Right cardiac atrium (tissue), 5 donors: ENCODE measurements around the gene HSD11B2. TPM values are rescaled to one million over a fixed set of nuclear protein-coding genes. Genes with fewer than 3 reads are reported as not detected.

Experiments
- ATAC-seq, 2 donors: fragments of 200-7000 bp; cut with Tn5 transposase; one replicate each; pipeline versions ENCODE4 v1.8.0 to v1.9.1; 2020; ENCODE audit warnings: moderate library complexity in 2 of 2, mild to moderate bottlenecking in 1 of 2
- DNase-seq, 3 donors: peaks; one replicate each; pipeline ENCODE4 v3.0.0-alpha.2; 2020
- H3K27ac ChIP-seq: one replicate; pipeline ENCODE4 v1.5.1; 2013; ENCODE audit warnings: mild to moderate bottlenecking, low read length, control low read depth, moderate library complexity
- H3K27me3 ChIP-seq: one replicate; pipeline ENCODE4 v1.6.1; 2013; ENCODE audit not compliant: control insufficient read depth, insufficient read depth
- H3K4me1 ChIP-seq: one replicate; pipeline ENCODE4 v1.6.1; 2013; ENCODE audit warnings: low read length; ENCODE audit not compliant: control insufficient read depth, insufficient read depth
- H3K4me3 ChIP-seq: one replicate; pipeline ENCODE4 v1.5.1; 2013; ENCODE audit warnings: low read length, control low read depth
- H3K9me3 ChIP-seq: one replicate; pipeline ENCODE4 v1.6.1; 2013; ENCODE audit warnings: low read length; ENCODE audit not compliant: control insufficient read depth
- WGBS: extraction: QIAGEN DNeasy Blood & Tissue Kit; methylation state at CpG from one replicate; pipeline ENCODE4 v1.1.7; 2013; 5-methylcytosine and 5-hydroxymethylcytosine counted together
- intact Hi-C, 4 donors: fragments of 100-400 bp; cut with DNase I; formaldehyde crosslinking; loops; one replicate each; pipeline versions ENCODE4 v1.11.0 to v1.14.0; 2022 to 2023
- polyA plus RNA-seq: library from polyadenylated mRNA; stranded (reverse); fragments of 200-250 nt; gene quantifications from one replicate; pipeline ENCODE4 v1.2.3, GENCODE V29; 2013
- total RNA-seq, 4 donors: library from RNA; stranded (reverse); fragmentation: NEBNext Ultra II Directional; extraction: Animal tissue kit (Norgen Biotek cat#: 25700); gene quantifications; one replicate each; pipeline ENCODE4 v1.2.1, GENCODE V29; 2021
- donor health status: healthy with polysubstance abuse.
- donor health status: DM: no; HTN: yes; CAD: no.
- donor health status: DM: no; HTN: no; CAD: no.
- donor health status: DM: no; HTN: yes; CAD: no; lungs with severe emphysema.
- donor health status: DM: yes; HTN: yes; CAD: no.

Gene HSD11B2
- total and polyA plus RNA-seq, 5 donors, result 0.38 to 1.6 (median 0.59) TPM

GRCh38 chr16:67428146-67428731, 2.7 kb upstream of the HSD11B2 start:
- intact Hi-C loops, result loop anchor here in 3 of 4 donors (5.0 to 10.0 kb wide), 2 partner anchors 39 to 87 kb away; no protein-coding TSS in a partner anchor
- ATAC-seq (peak; percentile 79 to 81), DNase-seq (peak; percentile 73 to 91 (median 88))
- H3K4me1 ChIP-seq, result no peaks in the 10 kb centered on the region
- H3K9me3 ChIP-seq, result no peaks in the 10 kb centered on the region
- H3K27ac ChIP-seq, result no peak overlapping the region
- 21% methylated on average over 11 of the region's 11 CpGs for WGBS
- H3K27me3 ChIP-seq, result no peaks in the 10 kb centered on the region
- H3K4me3 ChIP-seq, result no peak overlapping the region

DNA sequence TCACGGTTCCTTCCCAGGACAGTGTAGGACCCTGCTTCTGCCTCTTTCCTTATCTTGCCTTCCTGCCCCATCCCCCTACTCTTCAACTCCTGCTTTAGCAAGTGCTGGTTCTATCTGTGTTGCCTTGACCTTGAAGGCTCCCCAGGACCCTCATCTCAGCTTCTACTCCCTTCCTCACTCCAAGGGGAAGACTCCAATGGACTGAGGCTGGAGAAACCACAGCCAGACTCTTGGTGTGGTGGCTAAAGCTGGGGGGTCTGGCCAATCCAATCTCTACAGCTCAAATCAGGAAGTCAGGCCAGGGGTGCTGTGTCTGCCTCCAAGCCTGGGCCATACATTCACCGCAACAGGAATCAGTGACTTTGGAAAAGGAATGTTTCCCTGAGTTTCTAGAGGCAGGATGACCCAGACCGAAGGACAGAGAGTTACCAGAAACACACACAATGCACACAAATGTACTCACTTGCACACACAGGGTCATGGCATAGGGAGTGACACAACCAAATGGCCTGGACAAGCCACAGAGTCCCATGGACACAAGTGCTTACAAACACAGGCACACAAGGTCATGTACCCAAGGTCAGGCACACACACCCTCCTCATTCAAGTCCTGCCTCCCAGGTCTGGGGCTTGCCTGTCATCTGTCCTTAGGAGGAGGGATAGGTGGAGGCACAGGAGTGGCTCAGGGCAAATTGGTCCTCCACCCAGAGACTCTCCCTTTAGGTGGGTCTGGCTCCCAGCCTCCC, 1.7 kb upstream of the HSD11B2 start:
- Histone ChIP-seq H3K4me3 (no peak overlapping the region), H3K27me3 (no peaks in the 10 kb centered on the region), H3K9me3 (no peaks in the 10 kb centered on the region), H3K27ac (no peak overlapping the region), H3K4me1 (no peaks in the 10 kb centered on the region)
- DNase-seq (no peak), ATAC-seq (no peak)
- 94% methylated on average over 3 of the region's 3 CpGs for WGBS
- intact Hi-C loops, result loop anchor here (1.0 to 10.0 kb wide), 3 partner anchors 36 to 86 kb away; no protein-coding TSS in a partner anchor

- Histone ChIP-seq H3K9me3 (no peaks in the 10 kb centered on the region), H3K27ac (no peak overlapping the region), H3K4me1 (no peaks in the 10 kb centered on the region), H3K27me3 (no peaks in the 10 kb centered on the region), H3K4me3 (no peak overlapping the region)
- ATAC-seq, result no peak
- intact Hi-C loops, result loop anchor here (1.0 to 10.0 kb wide), 3 partner anchors 35 to 85 kb away; no protein-coding TSS in a partner anchor
- no peak for DNase-seq
- WGBS, result 46% methylated on average over 13 of the region's 13 CpGs
Measured at GRCh38 chr16:67429799-67430503, 970 bp upstream of the HSD11B2 start.

DNA sequence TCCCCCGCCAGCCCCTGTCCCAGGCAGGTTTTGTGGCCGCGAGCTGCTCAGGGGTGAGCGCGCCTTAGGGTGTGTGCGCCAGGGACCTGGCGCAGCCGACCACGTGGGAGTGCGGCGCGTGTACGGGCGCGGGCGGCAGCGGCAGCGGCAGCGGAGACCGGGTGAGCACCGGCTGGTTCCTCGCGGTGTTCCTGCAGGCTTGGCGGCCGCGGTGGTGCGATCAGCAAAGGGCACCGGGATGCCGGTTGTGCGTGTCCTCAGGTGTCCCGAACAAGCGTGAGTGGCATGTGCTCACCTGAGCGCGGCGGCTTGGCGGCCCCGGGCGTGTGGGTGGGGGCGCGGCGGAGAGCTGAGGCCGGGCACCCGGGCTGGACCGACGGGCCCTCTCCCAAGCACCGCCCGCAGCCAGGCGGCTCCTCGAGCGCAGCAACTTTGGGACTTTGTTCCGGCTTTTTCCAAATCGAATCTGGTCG, 381 bp upstream of the HSD11B2 start:
- H3K27ac ChIP-seq, result no peak overlapping the region
- no peaks in the 10 kb centered on the region for H3K4me1 ChIP-seq
- WGBS, result 3% methylated on average over 53 of the region's 53 CpGs
- H3K4me3 ChIP-seq, result peak overlapping the region; percentile 59
- peak in 2 of 3 donors; percentile 72 to 76 for DNase-seq
- intact Hi-C loops, result no loop called here
- H3K9me3 ChIP-seq, result no peaks in the 10 kb centered on the region
- ATAC-seq, result peak; percentile 10 to 25
- H3K27me3 ChIP-seq, result no peaks in the 10 kb centered on the region

DNA sequence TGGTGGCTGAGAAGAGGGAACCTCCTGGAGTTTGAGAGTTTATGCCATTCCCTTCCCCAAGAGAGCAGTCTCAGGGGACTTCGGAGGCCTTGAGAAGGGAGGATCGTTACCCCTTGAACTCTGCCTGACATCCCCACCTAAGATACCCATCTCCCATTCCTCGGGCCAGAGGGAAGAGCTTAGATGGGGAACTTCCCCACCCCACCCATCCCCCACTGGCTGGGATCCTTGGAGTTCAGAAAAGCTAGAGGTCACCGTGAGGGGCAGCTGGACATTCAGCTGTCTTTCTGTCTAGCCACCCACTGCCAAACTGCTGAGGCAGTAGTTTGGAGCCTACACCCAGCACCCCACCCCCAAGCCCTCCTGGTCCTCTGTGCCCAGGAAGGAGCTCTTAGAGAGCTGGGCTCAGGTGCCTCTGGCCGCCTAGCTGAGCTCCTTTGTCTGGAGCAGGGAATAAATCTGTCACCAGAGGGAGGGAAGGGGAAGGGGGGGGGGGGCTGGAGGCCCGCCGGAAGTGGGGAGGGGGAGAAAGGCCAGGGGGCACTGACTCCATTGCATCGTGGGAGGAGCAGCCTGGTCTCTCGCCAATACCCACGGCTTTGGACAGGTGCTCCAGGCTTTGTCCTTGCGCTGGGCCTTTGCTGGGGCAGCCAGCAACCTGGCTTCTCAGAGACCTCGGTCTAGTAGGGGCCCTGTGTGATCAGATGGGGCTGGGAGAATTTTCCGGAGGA, 1.0 kb downstream of the HSD11B2 start:
- 39% methylated on average over 13 of the region's 13 CpGs for WGBS
- ATAC-seq (no peak), DNase-seq (no peak)
- peak overlapping the region; percentile 59 for H3K4me3 ChIP-seq
- H3K27ac ChIP-seq, result no peak overlapping the region
- no peaks in the 10 kb centered on the region for H3K27me3 ChIP-seq
- H3K9me3 ChIP-seq, result no peaks in the 10 kb centered on the region
- intact Hi-C loops, result no loop called here
- H3K4me1 ChIP-seq, result no peaks in the 10 kb centered on the region

DNA sequence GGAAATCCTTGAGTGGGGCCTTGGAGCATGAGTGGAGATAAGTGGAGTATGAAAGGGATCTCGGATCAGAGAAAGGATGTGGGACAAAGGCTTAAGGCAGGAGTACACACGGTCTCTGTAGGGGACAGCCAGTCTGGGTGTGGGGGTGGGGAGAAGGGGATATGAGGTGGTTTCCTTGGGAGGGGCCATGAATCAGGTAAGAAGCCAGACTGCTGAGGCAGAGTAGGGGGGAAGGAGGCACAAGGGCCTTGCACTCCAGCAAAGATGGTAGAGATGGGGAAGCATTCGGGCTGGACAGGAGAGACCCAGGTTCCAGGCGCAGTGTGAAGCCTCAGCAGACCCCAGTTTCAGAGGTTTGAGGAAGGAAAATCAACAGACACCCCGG, 1.6 kb downstream of the HSD11B2 start:
- H3K4me1 ChIP-seq, result no peaks in the 10 kb centered on the region
- WGBS, result 68% methylated on average over 5 of the region's 5 CpGs
- DNase-seq (no peak), ATAC-seq (no peak)
- H3K27me3 ChIP-seq, result no peaks in the 10 kb centered on the region
- no peaks in the 10 kb centered on the region for H3K9me3 ChIP-seq
- H3K4me3 ChIP-seq, result no peak overlapping the region
- no peak overlapping the region for H3K27ac ChIP-seq
- intact Hi-C loops, result no loop called here

DNA sequence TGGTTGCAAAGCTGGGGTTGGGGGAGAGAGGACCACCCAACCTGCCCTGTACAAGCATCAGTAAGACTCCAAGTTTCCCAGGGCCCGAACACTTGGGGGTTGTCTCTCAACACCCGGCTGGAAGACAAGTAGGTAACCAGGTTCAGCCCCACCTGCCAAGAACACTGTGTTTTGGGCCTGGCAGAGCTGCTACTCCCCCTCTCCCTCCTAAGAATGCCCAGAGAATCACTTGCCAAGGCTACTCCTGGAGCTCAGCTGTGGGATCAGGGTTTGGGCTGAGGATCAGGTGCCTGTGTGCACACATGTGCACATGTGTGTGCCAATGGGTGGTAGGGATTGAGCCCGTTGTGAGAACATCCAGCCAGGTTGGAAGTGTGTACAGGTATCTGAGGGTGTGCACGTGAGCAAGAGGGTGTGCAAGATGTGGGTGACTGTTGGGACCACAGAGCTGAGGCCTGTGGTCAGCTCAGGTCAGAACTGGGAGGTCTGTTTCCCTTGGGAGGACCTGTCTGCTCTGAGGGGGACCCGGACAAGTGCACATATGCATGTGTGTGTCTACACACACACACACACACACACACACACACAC, 2.3 kb downstream of the HSD11B2 start:
- Histone ChIP-seq H3K4me3 (no peak overlapping the region), H3K27me3 (no peaks in the 10 kb centered on the region), H3K27ac (no peak overlapping the region), H3K9me3 (no peaks in the 10 kb centered on the region), H3K4me1 (no peaks in the 10 kb centered on the region)
- ATAC-seq, result no peak
- intact Hi-C loops, result no loop called here
- 94% methylated on average over 5 of the region's 5 CpGs for WGBS
- DNase-seq, result no peak

DNA sequence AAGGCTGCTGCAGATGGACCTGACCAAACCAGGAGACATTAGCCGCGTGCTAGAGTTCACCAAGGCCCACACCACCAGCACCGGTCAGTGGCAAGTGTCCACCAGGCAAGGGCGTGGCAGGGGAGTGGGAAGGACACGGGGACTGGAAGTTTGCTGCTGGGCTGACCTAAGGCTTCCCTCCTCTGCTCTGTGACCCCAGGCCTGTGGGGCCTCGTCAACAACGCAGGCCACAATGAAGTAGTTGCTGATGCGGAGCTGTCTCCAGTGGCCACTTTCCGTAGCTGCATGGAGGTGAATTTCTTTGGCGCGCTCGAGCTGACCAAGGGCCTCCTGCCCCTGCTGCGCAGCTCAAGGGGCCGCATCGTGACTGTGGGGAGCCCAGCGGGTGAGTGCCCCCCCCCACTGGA, 4.8 kb downstream of the HSD11B2 start:
- no peaks in the 10 kb centered on the region for H3K27me3 ChIP-seq
- no peaks in the 10 kb centered on the region for H3K9me3 ChIP-seq
- DNase-seq (no peak), ATAC-seq (no peak)
- 93% methylated on average over 16 of the region's 16 CpGs for whole genome bisulfite sequencing
- intact Hi-C loops, result no loop called here
- no peaks in the 10 kb centered on the region for H3K4me1 ChIP-seq
- H3K4me3 ChIP-seq, result no peak overlapping the region
- no peak overlapping the region for H3K27ac ChIP-seq

- Histone ChIP-seq H3K27ac (no peak overlapping the region), H3K27me3 (no peaks in the 10 kb centered on the region), H3K4me3 (no peak overlapping the region), H3K4me1 (no peaks in the 10 kb centered on the region), H3K9me3 (no peaks in the 10 kb centered on the region)
- 95% methylated on average over 23 of the region's 23 CpGs for WGBS
- intact Hi-C loops, result no loop called here
- ATAC-seq, result no peak
- DNase-seq, result peak in 1 of 3 donors; percentile 35
Measured at GRCh38 chr16:67436640-67437193, 5.8 kb downstream of the HSD11B2 start.

DNA sequence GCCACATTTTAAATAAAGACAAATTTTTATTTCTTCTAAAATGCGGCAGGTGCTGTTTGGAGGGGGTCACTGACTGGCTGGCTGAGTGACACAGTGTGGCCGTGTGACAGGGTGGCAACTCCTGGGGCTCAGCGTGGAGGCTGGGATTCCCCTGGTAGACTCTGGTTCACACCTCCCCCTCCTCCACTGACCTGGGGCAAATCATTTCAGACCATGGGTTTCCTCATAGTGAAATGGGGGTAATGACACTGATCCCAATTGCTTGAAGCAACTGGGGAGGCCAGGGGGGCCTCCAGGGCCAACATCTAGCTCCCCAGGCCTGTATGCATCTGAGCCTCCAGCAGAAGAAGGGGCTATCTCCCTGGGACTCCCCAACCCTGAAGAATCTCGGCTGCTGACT, 6.6 kb downstream of the HSD11B2 start:
- ATAC-seq, result no peak
- 82% methylated on average over 4 of the region's 4 CpGs for whole genome bisulfite sequencing
- Histone ChIP-seq H3K27ac (no peak overlapping the region), H3K4me3 (no peak overlapping the region), H3K4me1 (peaks cover 3% of the 10 kb centered on the region), H3K9me3 (no peaks in the 10 kb centered on the region), H3K27me3 (no peaks in the 10 kb centered on the region)
- intact Hi-C loops, result no loop called here
- DNase-seq, result peak in 1 of 3 donors; percentile 7
